Endothelial cell of umbilical vein (primary cell): ENCODE results near the gene DDX10. TPM values are rescaled to one million over a fixed set of nuclear protein-coding genes. Genes with fewer than 3 reads are reported as not detected.
A peak's percentile ranks its signal among the peaks of the same experiment; 100 is the strongest.

Source experiments
- BruUV-seq: library from RNA; stranded (reverse); fragments of 400-500 nt; replicated peaks from 2 replicates; lab custom pipeline; 2021; lab: Mats Ljungman, UMichigan
- CTCF ChIA-PET: fragments of 300-600, 350-600 bp; sonication (Branson Sonifier 250); formaldehyde crosslinking; loops from one replicate; lab custom pipeline; 2021; ENCODE audit warnings: antibody characterized with exemption, inconsistent platforms; lab: Charles Lee
- POLR2A ChIA-PET: fragments of 300-600, 350-600 bp; sonication (Branson Sonifier 250); formaldehyde crosslinking; loops from one replicate; lab custom pipeline; 2021; ENCODE audit warnings: antibody characterized with exemption, inconsistent platforms; lab: Charles Lee
- DNase-seq: peaks from one replicate; pipeline ENCODE4 v3.0.0-alpha.2; 2011; ENCODE audit warnings: low read depth, low spot score
- FAIRE-seq: peaks from 2 replicates; lab custom pipeline; 2011; peaks lifted over from hg19 to GRCh38; lab: Jason Lieb, UNC
- H2AFZ ChIP-seq: 2 replicates; pipeline ENCODE4 v1.6.0; 2012; ENCODE audit warnings: low read depth, low read length, control low read depth, inconsistent platforms
- H3K27ac ChIP-seq: 2 replicates; pipeline ENCODE4 v1.5.1; 2011; ENCODE audit warnings: low read depth, mild to moderate bottlenecking, control low read depth, low read length, moderate library complexity; ENCODE audit not compliant: insufficient read depth
- H3K27me3 ChIP-seq, 2 experiments: 2 replicates each; pipeline versions ENCODE4 v1.6.0 to v1.6.1; 2011; ENCODE audit warnings: low read length in 2 of 2, mixed read lengths in 1 of 2; ENCODE audit not compliant: control insufficient read depth in 2 of 2, insufficient read depth in 2 of 2
- H3K36me3 ChIP-seq, 2 experiments: 2 replicates in 1 of 2; 3 replicates in 1 of 2; pipeline ENCODE4 v1.5.1; 2011; ENCODE audit warnings: low read length in 2 of 2, mild to moderate bottlenecking in 1 of 2, moderate library complexity in 1 of 2; ENCODE audit not compliant: control insufficient read depth in 2 of 2, insufficient read depth in 2 of 2; ENCODE audit errors: extremely low read depth in 1 of 2
- H3K4me1 ChIP-seq: 3 replicates; pipeline ENCODE4 v1.5.1; 2011; ENCODE audit warnings: mild to moderate bottlenecking, low read length; ENCODE audit not compliant: control insufficient read depth, insufficient read depth; ENCODE audit errors: extremely low read depth
- H3K4me2 ChIP-seq: 2 replicates; pipeline ENCODE4 v1.6.1; 2011; ENCODE audit warnings: low read length, control low read depth, mixed read lengths; ENCODE audit not compliant: insufficient read depth
- H3K4me3 ChIP-seq, 3 experiments: fragments of 200-600 bp in 1 of 3; sonication (generic), shearing (Covaris generic) in 1 of 3; replicated peaks in 1 of 3; 2 replicates each; pipeline ENCODE4 v1.5.1; 2011 to 2016; ENCODE audit warnings: control low read depth in 3 of 3, low read length in 3 of 3, mild to moderate bottlenecking in 2 of 3, inconsistent platforms in 1 of 3, low read depth in 1 of 3, moderate library complexity in 1 of 3; ENCODE audit not compliant: insufficient read depth in 1 of 3
- H3K79me2 ChIP-seq: 2 replicates; pipeline ENCODE4 v1.6.0; 2012; ENCODE audit warnings: low read length, inconsistent platforms; ENCODE audit not compliant: control insufficient read depth, insufficient read depth
- H3K9ac ChIP-seq: replicated peaks from 2 replicates; pipeline ENCODE3; 2011; ENCODE audit warnings: low read length, control low read depth; ENCODE audit not compliant: insufficient read depth; ENCODE audit errors: extremely low read depth
- H3K9me1 ChIP-seq: replicated peaks from 3 replicates; pipeline ENCODE4 v1.6.0; 2011; ENCODE audit warnings: mild to moderate bottlenecking, low read length; ENCODE audit not compliant: control insufficient read depth, insufficient read depth; ENCODE audit errors: extremely low read depth
- H3K9me3 ChIP-seq: replicated peaks from 2 replicates; pipeline ENCODE4 v1.5.1; 2012; ENCODE audit warnings: low read length, inconsistent platforms; ENCODE audit not compliant: control insufficient read depth, insufficient read depth
- H4K20me1 ChIP-seq: replicated peaks from 2 replicates; pipeline ENCODE3; 2011; ENCODE audit warnings: mild to moderate bottlenecking, low read length; ENCODE audit not compliant: control insufficient read depth, insufficient read depth; ENCODE audit errors: extremely low read depth
- EZH2 ChIP-seq: IDR thresholded peaks from 2 replicates; pipeline ENCODE4 v1.6.1; 2012; ENCODE audit warnings: borderline replicate concordance, low read depth, mild to moderate bottlenecking, moderate library complexity, low read length, inconsistent platforms; ENCODE audit not compliant: severe bottlenecking
- FOS ChIP-seq: IDR thresholded peaks from 2 replicates; pipeline ENCODE4 v1.6.1; 2011; ENCODE audit warnings: mild to moderate bottlenecking, low read length, moderate library complexity, borderline replicate concordance; ENCODE audit not compliant: insufficient read depth
- GATA2 ChIP-seq: IDR thresholded peaks from 2 replicates; pipeline ENCODE4 v1.7.0; 2011; ENCODE audit warnings: low read depth, mild to moderate bottlenecking, moderate library complexity, mixed read lengths, low read length; ENCODE audit not compliant: insufficient read length, insufficient read depth
- JUN ChIP-seq: IDR thresholded peaks from 2 replicates; pipeline ENCODE4 v1.6.1; 2011; ENCODE audit warnings: borderline replicate concordance, low read depth; ENCODE audit not compliant: insufficient read length, insufficient read depth
- MYC ChIP-seq: IDR thresholded peaks from one replicate; pipeline ENCODE4 v1.6.1; 2011; ENCODE audit warnings: mild to moderate bottlenecking, low read depth, low read length
- POLR2A ChIP-seq: IDR thresholded peaks from 2 replicates; pipeline ENCODE4 v1.6.1; 2012; ENCODE audit warnings: low read depth, mild to moderate bottlenecking, control low read depth, low read length
- POLR2AphosphoS5 ChIP-seq: IDR thresholded peaks from 2 replicates; pipeline ENCODE4 v1.6.1; 2012; ENCODE audit warnings: low read depth, mild to moderate bottlenecking, control low read depth, low read length, moderate library complexity; ENCODE audit not compliant: insufficient read depth
- dilution Hi-C: fragments of 300-500 bp; cut with MboI; formaldehyde crosslinking; loops from one replicate; pipeline ENCODE4 v1.15.0; 2019; ENCODE audit warnings: low sequenced_read_pairs; ENCODE audit not compliant: extremely low pct_ligation_motif_present
- intact Hi-C: fragments of 100-400 bp; cut with micrococcal nuclease; formaldehyde crosslinking; loops from one replicate; pipeline ENCODE4 v1.10.0; 2022
- polyA plus RNA-seq, 4 experiments: library from polyadenylated mRNA; depleted of rRNA in 3 of 4; stranded (reverse) in 3 of 4; unstranded in 1 of 4; fragments of >200 nt; gene quantifications; 2 replicates each; pipeline versions ENCODE4 v1.2.1 to v1.2.3, GENCODE V29; 2011 to 2012; ENCODE audit warnings: missing spikeins in 1 of 4
- total RNA-seq: library from RNA; stranded (reverse); gene quantifications from 2 replicates; pipeline ENCODE4 v1.2.3, GENCODE V29; 2021
- TF ChIP-seq, protein P1 (sequence below), 2 donors: IDR thresholded peaks; 1 replicate in 1 of 2; 2 replicates in 1 of 2; pipeline ENCODE4 v1.5.1; 2011; ENCODE audit warnings: low read length in 2 of 2, mild to moderate bottlenecking in 2 of 2, moderate library complexity in 2 of 2, control low read depth in 1 of 2, inconsistent platforms in 1 of 2, low read depth in 1 of 2; ENCODE audit not compliant: insufficient read depth in 1 of 2; ENCODE audit errors: extremely low read depth in 1 of 2
- TF ChIP-seq, protein P2 (sequence below): IDR thresholded peaks from 2 replicates; pipeline ENCODE4 v1.6.1; 2011; ENCODE audit not compliant: insufficient read depth, insufficient read length

Gene DDX10
- total and polyA plus RNA-seq, 2 donors (not counting 3 experiments of a cell fraction or from before 2014, with no cell fraction given): 29.8 to 35.2 TPM

- CTCF ChIA-PET: interaction anchor here (0.7 to 1.8 kb wide), 4 partner anchors 8 to 134 kb away, joined by 3 to 11 read pairs (median 4); no protein-coding TSS in a partner anchor
- Histone ChIP-seq H3K79me2 (no peaks in the 10 kb centered on the region), H3K27ac (no peak overlapping the region), H2AFZ (no peak overlapping the region), H3K4me3 (no peak overlapping the region), H3K9me3 (no peaks in the 10 kb centered on the region), H3K4me1 (peaks cover 9% of the 10 kb centered on the region), H3K9me1 (no peaks in the 10 kb centered on the region), H3K27me3 (no peaks in the 10 kb centered on the region), H3K36me3 (no peaks in the 10 kb centered on the region), H4K20me1 (no peaks in the 10 kb centered on the region), H3K9ac (no peak overlapping the region), H3K4me2 (no peak overlapping the region)
- POLR2A ChIA-PET: interaction anchor here (0.6 to 0.7 kb wide), 2 partner anchors 36 to 1130 kb away, joined by 4 to 7 read pairs; no protein-coding TSS in a partner anchor
- dilution Hi-C loops: no loop called here
- BruUV-seq: no TSS peak
- no peak for TF ChIP-seq POLR2AphosphoS5
- DNase-seq: no peak
- intact Hi-C loops: no loop called here
- no peak for FAIRE-seq
These were observed 257.4 kb downstream of the DDX10 start for GRCh38 chr11:108922241-108922640.

DNA sequence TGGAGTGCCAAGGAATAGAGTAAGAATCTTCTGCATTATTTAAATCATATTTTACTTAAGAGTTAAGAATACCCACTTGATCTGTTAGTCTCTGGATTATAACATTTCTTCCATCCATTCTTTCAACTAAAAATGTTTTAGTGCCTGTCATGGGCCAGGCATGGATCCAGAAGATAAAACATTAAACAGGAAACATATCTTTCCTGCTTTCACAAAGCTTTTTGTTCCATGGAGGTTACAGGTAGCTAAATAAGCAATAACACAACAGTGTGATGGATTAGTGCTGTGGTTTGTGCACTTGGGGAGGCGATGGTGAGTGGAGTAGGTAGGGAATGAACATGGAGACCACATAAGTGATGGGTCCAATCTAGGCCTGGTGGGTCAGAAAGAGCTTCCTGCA lies 258.5 kb downstream of the DDX10 start:
- no peaks in the 10 kb centered on the region for H3K27me3 ChIP-seq
- no peaks in the 10 kb centered on the region for H3K79me2 ChIP-seq
- POLR2A ChIA-PET: no interaction called here
- no peaks in the 10 kb centered on the region for H3K9me3 ChIP-seq
- dilution Hi-C loops (no loop called here), intact Hi-C loops (no loop called here)
- H3K9ac ChIP-seq: no peak overlapping the region
- H3K27ac ChIP-seq: no peak overlapping the region
- CTCF ChIA-PET: interaction anchor here (1.0 to 1.8 kb wide), 5 partner anchors 9 to 226 kb away, joined by 3 to 11 read pairs (median 4); no protein-coding TSS in a partner anchor
- DNase-seq: peak; percentile 86
- BruUV-seq: no TSS peak
- H3K4me1 ChIP-seq: peaks cover 17% of the 10 kb centered on the region
- H3K4me3 ChIP-seq: no peak overlapping the region
- FAIRE-seq: no peak
- H3K4me2 ChIP-seq: no peak overlapping the region
- no peaks in the 10 kb centered on the region for H4K20me1 ChIP-seq
- TF ChIP-seq POLR2A (no peak), EZH2 (no peak), MYC (no peak), GATA2 (no peak), JUN (no peak), POLR2AphosphoS5 (no peak), FOS (no peak)
- TF ChIP-seq, protein P1, sequence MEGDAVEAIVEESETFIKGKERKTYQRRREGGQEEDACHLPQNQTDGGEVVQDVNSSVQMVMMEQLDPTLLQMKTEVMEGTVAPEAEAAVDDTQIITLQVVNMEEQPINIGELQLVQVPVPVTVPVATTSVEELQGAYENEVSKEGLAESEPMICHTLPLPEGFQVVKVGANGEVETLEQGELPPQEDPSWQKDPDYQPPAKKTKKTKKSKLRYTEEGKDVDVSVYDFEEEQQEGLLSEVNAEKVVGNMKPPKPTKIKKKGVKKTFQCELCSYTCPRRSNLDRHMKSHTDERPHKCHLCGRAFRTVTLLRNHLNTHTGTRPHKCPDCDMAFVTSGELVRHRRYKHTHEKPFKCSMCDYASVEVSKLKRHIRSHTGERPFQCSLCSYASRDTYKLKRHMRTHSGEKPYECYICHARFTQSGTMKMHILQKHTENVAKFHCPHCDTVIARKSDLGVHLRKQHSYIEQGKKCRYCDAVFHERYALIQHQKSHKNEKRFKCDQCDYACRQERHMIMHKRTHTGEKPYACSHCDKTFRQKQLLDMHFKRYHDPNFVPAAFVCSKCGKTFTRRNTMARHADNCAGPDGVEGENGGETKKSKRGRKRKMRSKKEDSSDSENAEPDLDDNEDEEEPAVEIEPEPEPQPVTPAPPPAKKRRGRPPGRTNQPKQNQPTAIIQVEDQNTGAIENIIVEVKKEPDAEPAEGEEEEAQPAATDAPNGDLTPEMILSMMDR (IDR thresholded peaks at IDR 0.05; ENCODE audit: extremely low read depth in 1 of 2, insufficient read depth in 1 of 2, low read depth in 1 of 2, low read length in 2 of 2): no peak
- TF ChIP-seq, protein P2, sequence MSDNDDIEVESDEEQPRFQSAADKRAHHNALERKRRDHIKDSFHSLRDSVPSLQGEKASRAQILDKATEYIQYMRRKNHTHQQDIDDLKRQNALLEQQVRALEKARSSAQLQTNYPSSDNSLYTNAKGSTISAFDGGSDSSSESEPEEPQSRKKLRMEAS: no peak
- H2AFZ ChIP-seq: no peak overlapping the region
- no peaks in the 10 kb centered on the region for H3K36me3 ChIP-seq
- H3K9me1 ChIP-seq: no peaks in the 10 kb centered on the region
